Peyer's patch (tissue), 4 donors: ENCODE measurements around the gene DEXI.

ENCODE experiments used
- CTCF ChIP-seq, 6 experiments: fragments of 450-650 bp in 4 of 6; fragments of 200-600 bp in 2 of 6; sonication (generic) in 1 of 6; IDR thresholded peaks; one replicate each; pipeline ENCODE4 v1.5.1; 2017 to 2019; ENCODE audit warnings: antibody characterized with exemption in 6 of 6, mild to moderate bottlenecking in 3 of 6, moderate library complexity in 1 of 6
- POLR2A ChIP-seq, 2 donors: fragments of 450-650 bp; IDR thresholded peaks; one replicate each; pipeline ENCODE4 v1.5.1; 2017; ENCODE audit warnings: antibody characterized with exemption in 2 of 2, mild to moderate bottlenecking in 2 of 2, moderate library complexity in 2 of 2

GRCh38 chr16:10921536-10922327 lies 20.5 kb downstream of the DEXI start:
- TF ChIP-seq CTCF (IDR thresholded peaks at IDR 0.05) (no peak), POLR2A (IDR thresholded peaks at IDR 0.05) (no peak)
